Progenitor cell of endocrine pancreas (in vitro differentiated cells): ENCODE measurements around the gene ZNF764. TPM values are rescaled to one million over a fixed set of nuclear protein-coding genes. Genes with fewer than 3 reads are reported as not detected.

Experiments
- DNase-seq: peaks from one replicate; pipeline ENCODE4 v3.0.0; 2021; ENCODE audit warnings: low spot score; ENCODE audit not compliant: unreplicated experiment
- H3K27ac Mint-ChIP-seq: 2 replicates; pipeline ENCODE4 v1.8.0; 2021; ENCODE audit warnings: mild to moderate bottlenecking, moderate library complexity, mixed read lengths
- H3K27me3 Mint-ChIP-seq: 2 replicates; pipeline ENCODE4 v1.8.0; 2021; ENCODE audit warnings: mixed read lengths
- H3K36me3 Mint-ChIP-seq: 2 replicates; pipeline ENCODE4 v1.8.0; 2022; ENCODE audit warnings: mixed read lengths; ENCODE audit not compliant: insufficient read depth
- H3K4me1 Mint-ChIP-seq: 2 replicates; pipeline ENCODE4 v1.8.0; 2021; ENCODE audit warnings: low read depth, mixed read lengths
- H3K4me3 Mint-ChIP-seq: 2 replicates; pipeline ENCODE4 v1.8.0; 2021; ENCODE audit warnings: low read depth, mild to moderate bottlenecking, moderate library complexity, mixed read lengths
- H3K9me3 Mint-ChIP-seq: 2 replicates; pipeline ENCODE4 v1.8.0; 2021; ENCODE audit warnings: low read depth, mixed read lengths
- CTCF ChIP-seq: fragments of 200-600 bp; sonication (generic); IDR thresholded peaks from one replicate; pipeline ENCODE4 v1.5.0; 2021; ENCODE audit warnings: antibody characterized with exemption, mild to moderate bottlenecking; ENCODE audit not compliant: unreplicated experiment
- total RNA-seq: library from RNA; stranded (reverse); gene quantifications from 2 replicates; pipeline ENCODE4 v1.2.1, GENCODE V29; 2021

Gene ZNF764
- total RNA-seq, 1 donor from 2014 or later, result 36.1 TPM

- Mint-ChIP-seq H3K27me3 (no peaks in the 10 kb centered on the region), H3K9me3 (no peaks in the 10 kb centered on the region), H3K36me3 (peaks cover 10% of the 10 kb centered on the region), H3K4me3 (no peak overlapping the region), H3K4me1 (peaks cover 4% of the 10 kb centered on the region), H3K27ac (no peak overlapping the region)
- TF ChIP-seq CTCF, result no peak
- no peak for DNase-seq
These were observed 30.5 kb upstream of the ZNF764 start for GRCh38 chr16:30588651-30589050.

- Mint-ChIP-seq H3K27me3 (no peaks in the 10 kb centered on the region), H3K9me3 (no peaks in the 10 kb centered on the region), H3K4me1 (peaks cover 9% of the 10 kb centered on the region), H3K27ac (peak within 1 kb of the TSS; percentile 93), H3K36me3 (peaks cover 17% of the 10 kb centered on the region), H3K4me3 (peak within 1 kb of the TSS; percentile 78)
- peak; percentile 87 for DNase-seq
- no peak for TF ChIP-seq CTCF
These were observed 27.4 kb upstream of the ZNF764 start, which contains the start of gene ZNF785 for GRCh38 chr16:30585400-30586191. Gene ZNF785 (minus strand): TSS chr16:30585697. CDS start chr16:30585611, 86 bp downstream.

GRCh38 chr16:30585022-30585399, 26.8 kb upstream of the ZNF764 start:
- H3K4me1 Mint-ChIP-seq, result peaks cover 9% of the 10 kb centered on the region
- H3K36me3 Mint-ChIP-seq, result peaks cover 19% of the 10 kb centered on the region
- peak overlapping the region; percentile 78 for H3K4me3 Mint-ChIP-seq
- H3K27ac Mint-ChIP-seq, result peak overlapping the region; percentile 93
- no peaks in the 10 kb centered on the region for H3K9me3 Mint-ChIP-seq
- TF ChIP-seq CTCF, result no peak
- no peaks in the 10 kb centered on the region for H3K27me3 Mint-ChIP-seq
- no peak for DNase-seq

GRCh38 chr16:30582611-30583340, 24.6 kb upstream of the ZNF764 start:
- Mint-ChIP-seq H3K9me3 (no peaks in the 10 kb centered on the region), H3K4me1 (peaks cover 9% of the 10 kb centered on the region), H3K27ac (peak overlapping the region; percentile 88), H3K4me3 (peak overlapping the region; percentile 24), H3K36me3 (peaks cover 18% of the 10 kb centered on the region), H3K27me3 (no peaks in the 10 kb centered on the region)
- DNase-seq, result no peak
- TF ChIP-seq CTCF, result no peak

GRCh38 chr16:30581457-30581856, 23.3 kb upstream of the ZNF764 start:
- no peak overlapping the region for H3K27ac Mint-ChIP-seq
- peaks cover 9% of the 10 kb centered on the region for H3K4me1 Mint-ChIP-seq
- peaks cover 16% of the 10 kb centered on the region for H3K36me3 Mint-ChIP-seq
- H3K9me3 Mint-ChIP-seq, result no peaks in the 10 kb centered on the region
- no peak overlapping the region for H3K4me3 Mint-ChIP-seq
- H3K27me3 Mint-ChIP-seq, result no peaks in the 10 kb centered on the region
- DNase-seq, result no peak
- no peak for TF ChIP-seq CTCF
